Suppressor macrophage (primary cell): ENCODE measurements around the gene TMEM179.

Experiments
- DNase-seq, 4 experiments: peaks; one replicate each; pipeline ENCODE4 v3.0.0-alpha.2; 2020 to 2022

TMEM179 gene

DNA sequence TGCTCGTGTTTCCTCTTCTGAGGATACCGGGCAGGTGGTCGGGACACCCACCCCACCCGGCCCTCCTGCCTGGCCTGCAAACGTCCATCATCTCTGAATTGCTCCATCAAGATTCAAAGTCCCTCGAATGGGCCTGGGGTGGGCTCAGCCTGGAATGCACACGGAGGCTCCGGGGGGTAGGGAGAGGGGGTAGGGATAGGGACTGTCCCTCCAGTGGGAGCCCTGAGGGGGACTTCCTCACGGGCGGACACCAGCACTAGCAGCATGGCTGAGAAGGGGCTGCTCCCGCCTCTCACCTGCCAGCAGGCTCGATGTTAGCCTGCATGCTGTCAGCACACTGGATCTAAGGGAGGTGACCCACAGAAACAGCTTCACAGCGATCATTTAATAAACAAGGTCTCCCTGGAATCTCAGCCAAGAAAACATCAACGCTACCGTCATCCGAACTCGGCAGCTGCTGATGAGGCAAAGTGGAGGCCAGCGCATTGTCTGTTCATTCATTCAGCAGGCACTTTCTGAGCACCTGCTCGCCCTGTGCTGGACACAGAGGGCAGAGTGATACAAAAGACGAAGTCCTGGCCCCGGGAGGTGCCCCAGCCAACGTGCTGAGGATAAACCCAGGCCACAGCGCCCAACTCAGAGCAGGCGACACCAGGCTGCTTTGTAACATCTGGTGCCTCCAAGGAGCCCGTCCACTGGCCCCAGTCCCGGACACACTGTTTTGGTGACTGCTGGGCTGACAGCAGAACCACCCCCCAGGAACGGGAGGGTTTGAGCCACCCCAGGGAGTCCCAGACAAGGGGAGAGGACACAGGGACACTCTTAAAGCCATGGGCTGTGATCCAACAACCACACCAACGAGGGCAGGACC is 6.3 kb downstream of the TMEM179 start:
- no peak for DNase-seq

DNA sequence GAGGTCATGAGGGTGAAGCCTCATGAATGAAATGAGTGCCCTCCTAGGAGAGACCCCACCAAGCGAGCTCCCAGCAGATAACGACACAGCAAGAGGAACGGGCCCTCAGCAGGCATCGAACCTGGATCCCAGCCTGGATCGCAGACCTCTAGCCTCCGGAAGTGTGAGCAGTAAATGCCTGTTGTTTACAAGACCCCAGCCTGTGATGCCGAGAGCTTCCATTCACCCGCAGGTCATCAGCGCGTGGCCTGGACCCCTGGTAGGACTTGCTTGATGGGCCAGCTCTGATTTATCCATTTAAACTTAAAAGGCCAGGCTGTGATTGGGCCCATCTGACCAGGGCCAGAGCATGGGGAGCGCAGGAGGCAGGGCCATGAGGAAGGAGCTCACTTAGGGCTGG is 7.0 kb downstream of the TMEM179 start:
- no peak for DNase-seq

DNA sequence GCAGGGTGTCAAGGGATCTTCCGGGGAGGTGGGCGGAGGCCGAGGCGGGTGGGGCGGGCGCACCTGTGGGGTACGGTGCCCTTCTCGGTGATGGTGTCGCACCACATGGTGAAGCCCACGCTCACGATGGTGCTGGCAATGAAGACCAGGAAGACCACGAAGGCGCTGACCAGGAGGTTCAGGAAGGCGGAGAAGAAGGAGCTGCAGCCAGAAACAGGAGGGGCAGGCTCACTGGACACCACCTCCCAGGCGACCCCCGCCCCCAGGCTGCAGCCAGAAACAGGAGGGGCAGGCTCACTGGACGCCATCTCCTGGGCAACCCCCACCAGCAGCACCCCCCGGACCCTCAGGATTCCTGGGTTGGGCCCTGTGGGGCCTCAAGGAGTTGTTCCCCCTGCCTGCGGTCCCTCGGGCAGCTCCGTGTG is 7.6 kb downstream of the TMEM179 start:
- DNase-seq: no peak

DNA sequence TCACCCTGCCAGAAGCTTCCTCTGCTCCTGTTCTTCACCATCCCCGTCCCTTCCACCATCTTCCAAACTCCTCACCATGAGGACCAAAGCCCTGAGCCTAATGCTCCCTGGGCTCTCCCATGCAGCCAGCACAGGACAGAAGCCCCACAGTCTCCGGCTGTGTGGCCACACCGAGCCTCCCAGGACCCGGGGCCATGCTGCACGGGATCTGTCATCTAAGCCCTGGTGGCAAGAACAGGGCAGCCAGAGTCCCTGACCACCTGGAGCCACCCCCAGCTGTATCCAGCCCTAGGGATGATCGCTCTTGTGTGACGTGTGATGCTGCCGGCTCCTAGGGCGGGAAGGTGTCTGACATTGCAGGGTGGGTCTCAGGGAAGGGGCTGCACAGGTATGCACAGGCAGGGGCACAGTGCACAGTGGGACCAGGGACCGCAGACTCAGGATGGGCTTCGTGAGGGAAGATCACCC is 8.1 kb downstream of the TMEM179 start:
- no peak for DNase-seq

DNA sequence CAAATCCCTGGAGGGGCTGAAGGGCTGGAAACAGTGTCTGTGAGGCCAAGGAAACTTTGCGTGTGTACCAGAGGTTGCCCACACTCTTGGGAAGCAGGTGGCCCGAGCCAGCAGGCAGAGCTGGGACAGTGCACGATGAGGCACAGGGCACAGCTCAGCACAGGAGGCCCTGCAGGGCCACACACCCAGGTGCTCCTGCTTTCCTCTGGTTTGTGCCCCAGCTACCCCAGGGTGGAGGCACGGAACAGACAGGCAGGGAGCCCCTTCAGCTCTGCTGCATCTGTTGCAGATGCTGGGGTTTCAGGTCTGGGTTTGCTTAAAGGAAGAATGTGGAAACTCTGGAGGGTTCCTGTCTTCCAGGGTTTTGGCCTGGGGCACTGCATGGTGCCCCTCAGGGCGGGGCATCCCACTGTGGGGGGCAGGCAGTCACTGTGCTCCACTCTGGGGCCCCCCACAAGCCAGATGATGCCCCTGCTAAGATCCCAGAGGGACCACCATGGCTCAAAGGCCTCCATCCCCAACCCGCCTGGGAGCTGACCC is 8.6 kb downstream of the TMEM179 start:
- no peak for DNase-seq

DNA sequence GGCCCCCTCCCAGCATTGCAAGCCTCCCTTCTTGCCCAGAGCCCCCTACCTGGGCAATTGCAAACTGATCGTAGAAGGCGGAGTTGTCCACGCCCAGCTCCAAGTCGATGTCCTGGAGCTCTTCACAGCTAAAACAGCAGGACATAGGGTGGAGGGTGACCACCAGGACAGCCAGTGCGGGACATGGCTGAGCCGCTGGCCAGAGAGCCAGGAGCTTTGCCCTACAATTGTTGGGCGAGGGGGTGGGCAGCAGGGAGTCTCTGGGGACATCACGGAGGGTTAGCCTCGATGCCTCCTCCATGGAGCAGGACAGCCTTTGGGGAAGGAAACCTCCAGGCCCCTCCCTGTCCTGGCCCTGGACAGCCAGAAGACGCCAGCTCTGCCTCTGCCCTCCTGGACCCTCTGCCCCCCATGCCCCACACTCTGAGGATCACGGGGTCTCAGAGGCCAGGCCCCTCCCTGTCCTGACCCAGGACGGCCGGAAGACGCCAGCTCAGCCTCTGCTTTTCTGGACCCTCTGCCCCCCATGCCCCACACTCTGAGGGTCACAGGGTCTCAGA is 9.4 kb downstream of the TMEM179 start:
- DNase-seq: no peak

DNA sequence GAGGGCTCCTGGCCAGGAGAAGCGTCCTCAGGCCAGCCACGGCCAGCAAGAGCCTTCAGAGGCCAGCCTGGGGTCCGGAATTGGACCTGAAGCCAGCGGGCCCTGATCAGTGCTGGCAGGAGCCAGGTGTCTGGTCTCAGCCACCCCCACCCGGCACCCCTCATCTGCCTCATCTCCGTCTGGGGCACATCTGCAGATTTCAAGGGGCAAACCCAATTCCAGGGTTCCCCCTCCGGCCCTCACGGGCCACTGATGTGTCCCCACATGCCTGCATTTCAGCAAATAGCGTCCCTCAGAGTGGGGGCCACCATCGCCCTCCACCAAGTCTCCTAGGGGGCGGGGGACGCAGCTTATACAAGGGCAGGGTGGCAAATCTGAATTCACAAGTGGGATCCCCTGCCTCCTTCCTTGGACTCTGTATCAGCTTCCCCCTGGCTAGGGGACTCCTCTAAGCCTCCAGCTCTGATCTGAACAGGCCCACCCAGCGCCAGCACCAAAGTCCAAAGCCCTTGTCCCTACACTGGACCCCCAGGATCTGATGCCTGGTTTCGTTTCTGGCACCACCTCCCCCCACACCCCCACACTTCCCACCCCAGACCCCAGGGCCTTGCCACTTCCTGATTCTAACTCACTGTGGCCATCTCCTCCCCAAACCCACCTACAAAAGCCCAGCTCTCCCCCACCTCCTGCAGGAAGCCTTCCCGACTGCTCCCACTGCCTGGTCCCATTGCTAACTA is 10.1 kb downstream of the TMEM179 start:
- no peak for DNase-seq

DNA sequence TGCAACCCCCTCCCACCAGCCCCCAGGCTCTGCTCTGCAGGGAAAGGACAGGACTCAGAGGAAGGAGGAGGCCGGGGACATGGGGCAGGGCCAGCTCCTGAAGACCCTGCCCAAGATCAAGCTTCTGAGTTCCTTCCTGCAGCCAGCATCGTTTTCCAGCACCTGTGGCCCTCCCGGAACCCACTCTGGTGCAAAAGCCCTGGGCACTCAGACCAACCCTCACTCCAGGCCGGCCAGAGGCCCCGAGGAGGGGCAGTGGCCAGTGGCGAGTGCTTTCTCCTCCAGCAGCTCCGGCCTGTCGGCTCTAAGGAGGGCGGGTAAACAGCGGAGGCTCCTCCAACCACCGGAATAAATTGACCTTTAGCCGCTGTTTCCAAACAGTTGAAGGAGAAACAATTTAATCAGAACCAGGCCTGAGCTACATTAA is 10.8 kb downstream of the TMEM179 start:
- DNase-seq: no peak

DNA sequence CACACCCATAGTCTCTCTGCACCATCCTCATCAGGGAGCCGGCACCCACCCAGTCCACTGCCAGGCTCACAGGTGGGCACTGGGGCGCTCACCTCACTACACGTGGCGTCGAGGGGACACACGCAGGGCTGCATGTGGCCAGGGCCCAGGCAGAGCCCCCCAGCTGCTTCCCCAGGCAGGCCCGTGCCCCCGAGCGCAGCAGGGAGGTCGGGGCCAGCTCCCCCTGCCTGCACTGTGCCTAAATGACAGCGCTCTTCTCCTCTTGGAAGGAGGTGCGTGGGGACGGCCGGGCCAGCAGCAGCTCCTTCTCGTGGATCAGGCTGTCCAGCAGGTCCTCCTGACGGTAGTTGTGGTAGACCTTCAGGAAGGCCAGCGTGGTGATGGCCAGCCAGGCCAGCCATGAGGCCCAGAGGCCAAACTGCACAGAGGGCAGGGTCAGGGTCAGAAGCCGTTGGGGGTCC is 11.3 kb downstream of the TMEM179 start:
- DNase-seq: no peak

DNA sequence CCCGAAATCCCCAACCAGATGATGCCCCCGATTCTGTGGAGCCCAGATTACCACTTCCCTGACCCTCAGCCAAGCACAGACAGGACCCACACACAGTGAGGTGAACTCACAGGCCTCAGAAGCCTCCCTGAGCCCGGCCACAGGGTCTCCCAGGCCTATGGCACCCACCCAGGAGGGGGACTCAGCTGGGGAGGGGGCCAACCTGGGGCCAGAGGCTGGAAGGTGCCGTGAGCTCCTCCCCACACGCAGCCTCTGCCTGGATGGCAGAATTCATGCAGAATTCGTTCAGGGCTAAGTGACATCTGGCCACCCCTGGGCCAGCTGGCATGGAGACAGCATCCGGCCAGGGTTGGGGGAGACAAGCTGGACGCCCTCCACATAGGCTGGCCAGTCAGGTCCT is 11.8 kb downstream of the TMEM179 start:
- DNase-seq: no peak

DNA sequence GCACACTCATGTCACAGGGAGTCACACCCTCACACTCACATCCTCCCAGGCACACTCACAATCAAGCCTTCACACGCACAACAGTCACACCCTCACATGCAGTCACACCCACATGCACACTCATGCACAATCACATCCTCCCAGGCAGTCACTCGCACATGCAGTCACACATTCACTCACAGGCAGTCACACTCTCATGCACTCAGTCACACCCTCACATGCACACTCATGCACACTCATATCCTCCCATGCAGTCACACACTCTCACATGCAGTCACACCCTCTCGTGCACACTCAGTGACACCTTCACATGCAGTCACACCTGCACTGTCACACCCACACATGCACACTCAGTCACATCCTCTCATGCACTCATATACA is 12.3 kb downstream of the TMEM179 start:
- DNase-seq: no peak

DNA sequence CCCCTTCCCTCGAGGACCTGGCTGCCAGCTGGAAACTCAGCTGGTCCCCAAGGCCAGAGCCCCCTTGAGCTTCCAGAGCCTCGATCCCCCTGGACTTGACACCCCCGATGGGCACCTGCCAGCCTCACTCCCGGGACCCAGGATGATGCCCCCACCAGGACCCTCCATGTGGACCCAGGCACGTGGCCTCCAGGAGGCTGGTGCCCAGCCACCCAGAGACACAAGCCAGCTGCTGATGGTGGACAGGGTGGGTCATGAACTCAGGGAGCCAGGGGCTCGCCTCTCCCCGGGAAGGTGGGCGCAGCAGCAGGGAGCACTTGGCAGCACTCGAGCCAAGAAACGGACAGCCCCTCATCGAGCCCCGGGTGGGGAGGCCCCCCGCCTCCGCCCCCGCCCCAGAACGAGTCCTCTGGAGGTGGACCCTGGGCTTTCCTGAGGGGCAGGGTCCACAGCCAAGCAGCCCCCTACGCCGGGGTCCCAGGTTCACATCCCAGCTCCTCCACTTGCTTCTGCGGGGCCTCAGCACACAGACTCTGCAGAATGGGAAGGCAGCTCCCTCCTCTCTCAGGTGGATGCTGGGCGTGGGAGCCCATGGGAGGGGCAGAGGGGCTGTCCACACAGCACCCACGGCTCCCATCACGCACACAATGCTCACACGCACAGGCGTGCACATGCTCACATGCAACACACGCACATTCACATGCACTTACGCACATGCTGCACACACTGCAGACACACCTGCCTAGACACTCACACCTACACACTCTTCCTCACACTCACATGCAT is 12.9 kb downstream of the TMEM179 start:
- DNase-seq: no peak

DNA sequence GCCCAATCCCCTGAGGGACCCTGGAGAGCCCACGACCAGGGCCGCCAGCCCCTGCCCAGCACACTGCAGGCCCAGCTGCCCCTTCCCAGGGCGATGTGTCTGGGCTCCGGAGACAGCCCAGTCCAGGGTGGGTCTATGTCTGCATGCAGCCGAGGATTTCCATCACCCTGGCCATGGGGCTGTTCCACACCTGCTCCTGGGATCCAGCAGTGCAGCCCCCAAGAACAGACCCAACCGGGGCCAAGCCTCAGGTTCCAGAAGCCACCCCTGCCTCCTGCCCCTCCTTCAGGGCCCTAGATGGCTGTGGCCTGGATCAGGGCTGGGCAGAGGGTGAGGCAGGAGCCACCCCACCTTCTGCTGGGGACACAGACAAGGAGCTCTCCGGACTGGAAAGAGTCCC is 13.5 kb downstream of the TMEM179 start:
- no peak for DNase-seq

DNA sequence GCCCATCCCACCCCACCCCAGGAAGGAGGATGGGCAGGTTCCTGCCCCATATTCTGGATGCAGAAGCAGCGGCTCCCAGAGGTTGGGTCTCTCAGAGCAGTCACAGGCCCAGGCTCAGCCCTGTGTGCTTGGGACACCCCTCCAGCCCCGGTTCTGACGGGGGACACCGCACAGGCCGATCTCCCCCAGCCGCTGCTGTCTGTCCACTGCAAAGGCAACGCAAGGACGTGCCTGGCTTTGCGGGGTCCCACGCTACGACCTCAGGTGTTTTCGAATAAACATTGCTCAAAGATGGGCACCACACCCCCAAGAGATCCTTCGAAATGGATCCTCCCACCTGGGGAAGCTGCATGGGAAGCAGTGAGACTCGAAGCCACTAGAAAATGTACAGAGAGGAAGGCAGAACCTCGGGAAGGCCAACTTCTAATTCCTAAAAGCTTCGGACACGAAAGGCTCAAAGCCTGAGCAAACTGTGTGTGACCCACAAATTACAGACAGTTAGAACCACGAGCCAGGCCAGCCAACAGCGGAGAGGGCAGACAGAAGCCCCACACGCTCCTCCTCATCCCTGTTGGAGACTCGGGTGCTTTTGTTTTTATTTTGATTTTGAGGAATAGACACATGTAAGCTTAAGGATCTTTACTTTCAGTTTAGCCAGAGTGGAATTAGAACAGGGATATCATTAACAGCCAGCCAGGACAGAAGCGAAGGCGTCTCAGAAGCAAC is 14.2 kb downstream of the TMEM179 start:
- no peak for DNase-seq

DNA sequence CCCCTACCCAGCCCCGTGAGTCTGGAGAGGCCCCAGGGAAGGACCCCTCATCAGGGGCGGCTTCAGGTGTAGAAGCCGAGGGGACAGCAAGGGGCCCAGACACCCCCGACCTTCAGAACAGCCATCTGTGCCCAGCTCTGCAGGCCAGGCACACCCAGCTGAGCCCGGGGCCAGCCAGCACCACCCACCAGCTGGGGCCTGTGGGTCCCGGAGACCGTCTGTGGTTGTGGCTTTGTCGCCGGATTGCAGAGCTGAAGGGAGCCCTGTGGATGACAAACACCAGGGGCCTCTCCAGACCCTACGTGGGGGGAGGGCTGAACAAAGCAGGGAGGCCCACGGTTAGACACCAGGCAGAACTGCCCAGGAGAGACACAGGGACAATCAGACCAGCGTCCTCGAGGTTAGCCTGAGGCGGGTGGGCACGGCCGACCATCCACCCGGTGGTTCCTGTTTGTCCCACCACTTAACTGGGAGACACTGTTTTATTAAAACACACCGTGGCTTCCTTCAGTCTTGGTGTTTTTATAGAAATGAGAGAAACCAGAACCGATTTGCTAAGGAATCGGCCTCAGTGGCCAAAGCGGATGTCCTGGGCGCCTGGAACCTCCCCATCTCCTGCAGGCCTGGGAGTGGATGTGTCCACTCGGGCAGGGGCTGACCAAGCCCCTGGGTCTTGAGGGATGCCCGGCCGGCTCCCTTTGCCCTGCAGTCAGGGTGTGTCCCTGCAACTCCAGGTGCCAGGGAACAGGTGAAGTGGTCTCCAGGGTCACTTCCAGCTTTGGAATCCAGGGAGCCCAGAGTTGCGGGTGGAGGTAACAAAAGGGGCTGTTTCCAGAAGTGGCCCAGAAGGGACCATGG is 15.0 kb downstream of the TMEM179 start:
- no peak for DNase-seq

DNA sequence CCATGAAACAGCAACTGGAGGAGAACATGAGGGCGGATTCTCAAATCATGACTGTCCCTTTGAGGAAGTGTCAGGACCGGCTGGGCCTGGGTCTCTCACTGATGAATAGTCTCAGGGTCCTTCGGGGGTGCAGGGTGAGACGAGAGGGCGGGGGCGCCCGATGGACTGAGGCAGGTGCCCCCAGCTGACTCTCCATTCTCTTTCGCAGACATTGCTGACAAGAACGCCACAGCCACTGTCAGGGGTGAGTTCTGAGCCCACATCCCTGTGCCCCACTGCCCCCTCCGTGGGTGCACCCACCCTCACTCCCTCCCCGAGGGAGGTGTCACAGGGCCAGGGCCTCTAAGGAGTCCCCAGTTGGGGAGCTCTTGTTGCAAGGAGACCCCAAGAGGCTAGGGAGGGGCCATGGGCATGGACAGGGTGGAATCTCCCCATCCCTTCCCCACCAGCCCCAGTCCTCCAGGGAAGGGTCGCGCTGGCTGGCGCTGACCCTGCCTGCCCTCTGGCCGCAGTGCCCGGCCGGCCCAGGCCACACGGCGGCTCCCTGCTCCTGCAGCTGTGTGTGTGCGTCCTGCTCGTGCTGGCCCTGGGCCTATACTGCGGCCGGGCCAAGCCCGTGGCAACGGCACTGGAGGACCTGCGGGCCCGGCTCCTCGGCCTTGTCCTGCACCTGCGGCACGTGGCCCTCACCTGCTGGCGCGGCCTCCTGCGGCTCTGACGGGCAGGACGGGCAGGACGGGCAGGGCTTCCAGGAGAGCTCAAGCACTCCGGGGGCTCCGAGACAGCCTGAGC is 16.3 kb downstream of the TMEM179 start:
- no peak for DNase-seq

DNA sequence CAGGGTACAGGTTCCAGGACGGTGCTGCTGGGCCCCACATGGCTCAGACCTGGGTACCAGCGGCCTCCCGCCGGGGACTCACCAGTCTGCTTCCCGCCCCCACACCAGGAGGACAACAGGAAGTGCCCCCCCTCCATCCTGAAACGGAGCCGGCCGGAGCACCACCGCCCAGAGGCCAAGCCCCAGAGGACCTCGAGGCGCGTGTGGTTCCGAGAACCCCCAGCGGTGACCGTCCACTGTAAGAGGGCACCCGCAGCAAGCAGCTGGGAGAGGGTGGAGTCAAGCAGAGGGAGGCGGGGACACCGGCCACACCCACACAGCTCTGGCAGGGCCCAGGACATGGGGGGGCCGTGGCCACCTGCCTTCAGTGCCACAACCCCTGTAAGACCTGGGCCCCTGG is 16.9 kb downstream of the TMEM179 start:
- DNase-seq: no peak

DNA sequence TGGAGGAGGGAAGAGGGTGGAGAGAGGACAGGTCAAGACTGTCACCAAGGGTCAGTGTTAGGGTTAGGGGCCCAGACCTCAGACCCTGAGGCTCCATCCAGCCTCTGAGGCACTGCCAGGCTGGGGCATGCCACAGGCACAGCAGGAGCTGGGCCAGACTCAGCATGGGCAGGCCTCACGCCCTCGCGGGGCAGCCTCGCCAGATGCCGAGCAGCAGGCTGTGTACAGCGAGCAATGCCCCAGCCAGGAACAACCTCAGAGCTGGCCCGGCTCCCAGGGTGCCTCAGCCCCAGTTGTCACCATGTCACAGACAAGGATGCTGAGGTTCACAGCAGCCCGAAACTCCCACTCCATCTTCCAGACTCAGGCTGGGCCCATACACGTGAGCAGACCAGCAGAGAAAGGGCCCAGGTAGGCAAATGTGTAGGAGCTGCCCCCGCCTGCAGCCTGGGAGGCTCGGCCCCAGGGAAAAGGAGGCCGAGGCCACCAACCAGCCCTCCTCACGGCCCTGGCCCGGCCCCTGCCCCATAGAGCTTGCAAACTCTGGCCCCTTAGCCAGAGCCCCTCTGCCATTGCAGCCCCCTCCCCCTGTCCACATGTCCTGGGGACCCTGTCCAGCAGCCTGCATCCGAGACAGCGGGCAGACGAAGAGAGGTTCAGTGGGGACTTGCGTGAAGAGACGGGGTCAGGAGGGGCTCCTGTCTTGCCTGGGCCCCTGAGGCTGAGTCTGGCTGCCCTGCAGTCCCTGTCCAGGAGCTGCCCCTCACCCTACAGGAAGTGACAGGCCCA is 17.5 kb downstream of the TMEM179 start:
- no peak for DNase-seq
